ENCODE data around the gene ZSWIM1.

The ZSWIM1 gene

DNA sequence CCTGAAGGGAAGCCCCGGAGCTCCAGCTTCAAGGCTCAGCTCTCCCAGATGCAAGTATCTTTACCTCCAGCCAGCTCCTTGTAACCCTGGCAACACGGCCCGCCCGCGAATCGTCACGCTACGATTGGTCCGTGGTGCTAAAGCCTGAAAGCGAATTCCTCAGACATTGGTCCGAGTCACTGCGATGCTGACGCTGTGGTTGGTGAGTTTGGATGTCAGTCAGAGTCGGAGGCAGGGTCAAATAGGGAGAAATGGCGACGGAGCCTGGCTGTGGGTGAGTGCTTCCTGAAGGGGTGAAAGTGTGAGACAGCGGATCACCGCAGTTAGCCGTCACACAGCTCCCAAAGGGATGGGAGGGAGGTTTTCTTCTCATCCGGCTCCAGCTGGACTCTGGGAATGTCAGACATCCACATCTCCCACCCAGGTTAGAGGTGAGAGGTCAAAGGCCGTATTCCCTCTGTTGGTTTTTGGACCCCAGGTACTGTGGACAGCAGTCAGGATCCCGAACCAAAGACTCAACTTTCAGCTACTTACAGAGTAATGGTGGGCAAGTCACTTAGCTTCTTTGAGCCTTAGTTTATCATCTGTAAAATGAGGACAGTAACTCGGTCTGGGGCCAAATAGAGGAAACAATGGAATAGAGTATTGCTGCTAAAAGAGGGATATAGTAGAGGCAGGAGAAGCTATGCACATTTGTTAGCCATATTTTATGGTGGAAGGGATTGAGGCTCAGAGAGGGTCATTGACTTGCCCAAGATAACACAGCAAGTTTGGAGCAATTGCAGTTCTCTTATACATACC is at the start of gene ZSWIM1:
TSS of gene ZSWIM1 (plus strand) at position 240 of the 801 bp plus-strand sequence. CDS start 1,366 bp downstream, outside the sequence.
- peak; percentile 98 to 99 for DNase-seq

DNA sequence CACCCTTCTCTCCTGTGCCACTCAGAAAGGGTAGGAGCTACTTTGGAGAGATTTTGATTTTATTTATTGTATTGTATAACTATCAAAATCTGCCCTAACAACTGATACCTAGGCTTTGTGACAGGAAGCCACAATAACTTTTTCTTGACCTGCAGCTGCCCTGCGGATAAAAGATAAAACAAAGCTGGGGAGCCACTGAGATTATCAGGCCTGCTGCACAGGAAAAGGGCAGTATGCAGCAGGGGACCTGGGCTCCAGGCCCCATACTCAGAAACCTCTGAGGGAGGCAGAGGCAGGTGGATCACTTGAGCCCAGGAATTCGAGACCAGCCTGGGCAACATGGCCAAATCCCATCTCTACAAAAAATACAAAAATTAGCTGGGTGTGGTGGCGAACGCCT is 48.4 kb upstream of the ZSWIM1 start:
- DNase-seq, result no peak

DNA sequence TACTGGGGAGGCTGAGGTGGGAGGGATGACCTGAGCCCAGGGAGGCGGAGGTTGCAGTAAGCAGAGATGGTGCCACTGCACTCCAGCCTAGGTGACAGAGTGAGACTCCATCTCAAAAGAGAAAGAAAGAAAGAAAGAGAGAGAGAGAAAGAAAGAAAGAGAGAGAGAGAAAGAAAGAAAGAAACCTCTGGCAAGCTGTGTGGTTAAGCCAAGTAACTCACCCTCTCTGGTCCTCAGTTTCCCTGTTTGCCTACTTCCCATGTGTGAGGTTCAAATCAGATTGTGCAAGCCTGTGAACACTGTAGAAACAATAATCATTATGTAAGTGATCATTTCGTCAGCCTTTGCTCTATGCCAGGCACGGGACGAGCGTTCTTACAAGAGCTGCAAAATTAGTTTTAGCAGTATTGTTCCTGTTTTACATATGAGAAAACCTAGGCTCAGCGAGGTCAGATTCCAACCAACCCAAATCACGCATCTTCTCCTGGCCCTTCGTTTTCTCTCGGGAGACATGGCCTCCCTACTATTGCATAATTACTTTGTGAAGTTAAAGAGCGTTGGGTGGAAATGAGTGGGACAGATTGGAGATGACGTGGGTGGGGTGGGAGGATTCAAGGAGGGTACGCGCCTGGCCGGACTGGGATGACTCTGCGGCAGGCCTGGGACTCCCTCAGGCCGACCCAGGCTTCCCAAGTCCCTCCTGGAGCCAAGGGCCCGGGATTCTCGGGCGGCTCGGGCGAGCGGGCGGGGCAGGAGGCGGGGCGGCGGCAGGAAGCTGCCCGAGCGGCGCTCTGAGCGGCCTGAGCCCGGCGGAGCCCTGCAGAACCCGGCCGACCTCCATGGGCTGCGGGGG is 47.8 kb upstream of the ZSWIM1 start, which contains the start of gene SNX21:
TSS of gene SNX21 (plus strand) at position 770 of the 853 bp plus-strand sequence. CDS start 121 bp downstream, outside the sequence.
- peak; percentile 28 to 47 for DNase-seq

DNA sequence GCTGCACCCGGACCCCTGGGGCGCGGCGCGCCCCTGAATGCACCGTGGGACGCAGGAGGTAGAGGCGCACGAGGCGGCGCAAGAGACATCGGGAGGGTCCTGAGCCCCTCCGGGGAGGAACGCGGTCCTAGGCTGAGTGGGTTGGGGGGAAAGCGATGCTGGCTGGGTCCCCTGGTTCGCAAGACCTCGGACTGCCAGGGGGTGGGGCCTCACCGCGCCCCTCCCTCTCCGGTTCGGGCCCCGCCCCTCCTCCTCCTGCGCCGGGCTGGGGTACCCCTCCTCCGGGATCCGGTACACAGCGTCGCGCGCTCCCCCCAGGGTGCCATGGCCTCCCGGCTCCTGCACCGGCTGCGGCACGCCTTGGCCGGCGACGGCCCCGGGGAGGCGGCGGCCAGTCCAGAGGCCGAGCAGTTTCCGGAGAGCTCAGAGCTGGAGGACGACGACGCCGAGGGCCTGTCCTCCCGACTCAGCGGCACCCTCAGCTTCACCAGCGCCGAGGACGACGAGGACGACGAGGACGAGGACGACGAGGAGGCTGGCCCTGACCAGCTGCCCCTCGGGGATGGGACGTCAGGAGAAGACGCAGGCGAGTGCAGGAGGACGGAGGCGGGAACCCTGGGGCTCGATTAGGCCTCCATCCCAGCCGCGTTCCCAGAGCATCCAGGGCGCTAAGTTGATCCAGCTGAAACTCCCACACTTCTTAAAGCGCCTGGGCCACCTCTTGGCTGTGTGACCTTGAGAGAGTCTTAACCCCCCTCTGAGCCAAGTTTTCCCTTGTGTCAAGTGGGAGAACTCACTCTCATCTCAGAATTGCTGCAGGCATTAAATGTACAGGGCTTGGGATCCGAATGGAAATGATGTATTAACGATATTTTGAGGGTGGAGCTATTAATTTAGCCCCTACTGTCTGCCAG is 46.9 kb upstream of the ZSWIM1 start:
- DNase-seq, result peak; percentile 20 to 27

DNA sequence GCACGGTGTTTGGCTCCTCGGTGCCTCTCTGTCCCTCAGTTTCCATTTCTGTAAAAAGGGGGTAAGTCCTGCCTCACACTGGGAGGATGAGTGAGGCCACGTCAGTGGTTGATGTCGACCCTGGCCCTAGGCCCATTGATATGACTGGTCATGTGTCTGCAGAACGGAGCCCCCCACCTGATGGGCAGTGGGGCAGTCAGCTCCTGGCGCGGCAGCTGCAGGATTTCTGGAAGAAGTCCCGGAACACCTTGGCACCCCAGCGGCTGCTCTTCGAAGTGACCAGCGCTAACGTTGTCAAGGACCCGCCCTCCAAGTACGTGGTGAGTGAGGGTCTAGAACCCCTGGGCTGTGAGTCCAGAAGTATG is 46.2 kb upstream of the ZSWIM1 start:
- DNase-seq, result no peak

DNA sequence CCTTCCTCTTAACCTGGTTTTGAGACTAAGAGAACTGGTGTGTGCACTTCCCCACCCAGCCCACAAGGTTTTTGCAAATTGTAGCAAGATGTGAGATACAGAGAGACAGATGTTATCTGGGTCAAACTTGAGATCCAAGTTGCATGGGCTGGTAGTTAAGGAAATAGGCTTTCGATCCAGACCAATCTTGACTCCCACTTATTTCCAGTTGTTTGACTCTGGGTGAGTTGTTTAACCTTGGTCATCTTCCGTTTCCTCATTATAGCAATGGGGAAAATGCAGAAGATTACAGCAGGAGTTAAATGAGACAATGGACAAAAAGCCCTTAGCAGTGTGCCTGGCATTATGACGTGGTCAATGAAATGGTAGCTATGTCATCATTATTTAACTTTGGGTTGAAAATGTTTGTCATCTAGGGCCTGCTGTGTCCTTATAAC is 45.7 kb upstream of the ZSWIM1 start:
- DNase-seq, result no peak

DNA sequence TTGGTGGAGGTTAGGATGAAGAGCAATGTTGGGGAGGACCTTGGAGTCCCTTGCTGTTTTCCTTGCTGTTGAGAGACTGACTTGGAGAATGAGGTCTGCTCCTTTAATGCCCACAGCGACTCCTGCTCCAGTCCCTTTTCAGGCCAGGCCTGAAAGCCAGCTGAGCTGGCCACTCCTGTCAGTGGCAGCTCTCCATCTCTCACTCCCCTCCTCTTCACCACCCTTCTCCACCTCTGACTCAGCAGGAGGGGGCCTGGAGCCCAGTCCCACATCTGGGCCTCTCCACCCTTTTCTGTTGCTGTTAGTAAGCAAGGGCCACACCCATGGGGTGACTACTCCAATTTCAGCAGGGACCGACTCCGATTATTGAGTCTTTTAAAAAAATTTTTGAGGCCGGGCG is 45.2 kb upstream of the ZSWIM1 start:
- no peak for DNase-seq

DNA sequence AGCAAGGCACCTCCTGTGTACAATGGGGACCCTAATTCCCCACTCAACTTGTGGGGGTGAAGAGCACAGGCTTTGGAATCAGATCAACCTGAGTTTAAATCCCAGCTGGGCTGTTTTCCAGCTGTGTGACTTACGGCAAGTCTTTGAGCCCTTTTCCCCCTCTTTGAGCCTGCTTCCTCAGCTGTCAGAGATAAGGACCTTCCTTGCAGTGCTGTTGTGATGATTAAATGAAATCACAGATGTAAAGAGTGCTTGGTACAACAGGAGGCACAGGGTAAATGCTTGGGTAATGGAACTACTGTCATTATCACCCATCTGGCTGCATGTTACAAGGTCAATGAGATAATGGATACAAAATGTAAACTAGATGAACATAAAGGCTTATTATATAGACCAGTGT is 44.2 kb upstream of the ZSWIM1 start:
- no peak for DNase-seq

DNA sequence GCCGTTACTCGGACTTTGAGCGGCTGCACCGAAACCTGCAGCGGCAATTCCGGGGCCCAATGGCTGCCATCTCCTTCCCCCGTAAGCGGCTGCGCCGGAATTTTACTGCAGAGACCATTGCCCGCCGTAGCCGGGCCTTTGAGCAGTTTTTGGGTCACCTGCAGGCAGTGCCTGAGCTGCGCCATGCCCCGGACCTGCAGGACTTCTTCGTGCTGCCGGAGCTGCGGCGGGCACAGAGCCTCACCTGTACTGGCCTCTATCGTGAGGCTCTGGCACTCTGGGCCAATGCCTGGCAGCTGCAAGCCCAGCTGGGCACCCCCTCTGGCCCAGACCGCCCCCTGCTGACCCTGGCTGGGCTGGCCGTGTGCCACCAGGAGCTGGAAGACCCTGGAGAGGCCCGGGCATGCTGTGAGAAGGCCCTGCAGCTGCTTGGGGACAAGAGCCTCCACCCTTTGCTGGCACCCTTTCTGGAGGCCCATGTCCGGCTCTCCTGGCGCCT is 40.3 kb upstream of the ZSWIM1 start:
- DNase-seq, result no peak

DNA sequence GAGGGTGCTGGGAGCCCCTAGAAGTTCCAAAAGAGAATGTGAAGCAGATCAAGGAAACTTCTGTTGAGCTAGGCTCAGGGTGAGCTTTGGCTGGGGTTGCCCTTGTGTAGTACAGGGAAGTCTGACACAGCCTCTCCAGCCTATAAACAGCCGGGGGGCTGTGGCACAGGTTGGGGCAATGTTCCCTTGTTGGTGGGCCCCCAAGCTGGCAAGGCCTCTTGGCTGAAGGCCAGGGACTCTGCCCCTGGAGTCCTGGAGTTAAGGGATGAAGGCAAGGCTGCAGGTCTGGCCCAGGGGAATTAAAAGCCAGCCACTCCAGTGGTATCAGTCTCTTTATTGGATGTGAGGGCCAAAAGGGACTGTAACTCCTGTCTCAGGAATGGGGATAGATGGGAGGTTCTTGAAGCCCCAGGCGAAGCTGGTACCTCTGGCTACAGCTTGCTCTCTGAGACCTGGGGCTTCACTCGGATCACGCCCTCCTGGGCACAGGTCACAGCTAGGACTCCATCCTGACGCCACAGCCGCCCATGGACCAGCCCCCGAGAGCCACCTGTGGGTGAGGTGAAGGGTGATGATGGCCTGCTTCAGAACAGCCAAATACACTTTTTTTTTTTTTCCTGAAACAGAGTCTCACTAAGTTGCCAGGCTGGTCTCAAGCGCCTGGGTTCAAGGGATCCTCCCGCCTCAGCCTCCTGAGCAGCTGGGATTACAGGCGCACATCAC is 39.5 kb upstream of the ZSWIM1 start:
- no peak for DNase-seq

DNA sequence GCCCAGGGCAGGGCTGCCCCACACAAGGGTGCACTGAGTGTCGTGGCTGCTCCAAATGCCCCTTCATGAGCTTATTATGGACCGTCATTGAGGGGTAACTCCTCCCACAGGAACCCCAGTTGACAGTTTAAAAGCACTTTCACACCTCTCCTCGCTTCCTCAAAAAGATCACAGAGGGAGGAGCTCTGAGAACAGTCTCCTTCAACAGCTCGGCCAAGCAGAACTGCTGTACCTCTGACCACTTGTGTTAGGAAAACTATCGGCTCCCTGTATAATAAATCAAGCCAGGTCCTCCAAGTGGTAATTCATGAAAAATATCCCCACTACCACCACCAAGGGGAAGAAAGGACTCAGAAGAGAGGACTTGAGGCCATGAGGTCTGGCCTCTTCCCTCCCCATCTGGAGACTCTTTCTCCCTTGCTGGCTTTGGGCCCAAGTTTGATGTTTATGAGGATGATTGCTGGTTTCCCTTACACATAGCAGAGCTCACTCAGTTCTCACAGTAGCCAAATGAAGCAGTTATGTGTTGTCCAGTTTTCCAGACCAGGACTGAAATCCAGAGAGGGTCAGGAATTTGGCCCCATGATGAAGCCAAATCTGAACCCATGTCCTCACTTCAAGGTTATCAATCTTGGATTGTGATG is 38.7 kb upstream of the ZSWIM1 start:
- no peak for DNase-seq

DNA sequence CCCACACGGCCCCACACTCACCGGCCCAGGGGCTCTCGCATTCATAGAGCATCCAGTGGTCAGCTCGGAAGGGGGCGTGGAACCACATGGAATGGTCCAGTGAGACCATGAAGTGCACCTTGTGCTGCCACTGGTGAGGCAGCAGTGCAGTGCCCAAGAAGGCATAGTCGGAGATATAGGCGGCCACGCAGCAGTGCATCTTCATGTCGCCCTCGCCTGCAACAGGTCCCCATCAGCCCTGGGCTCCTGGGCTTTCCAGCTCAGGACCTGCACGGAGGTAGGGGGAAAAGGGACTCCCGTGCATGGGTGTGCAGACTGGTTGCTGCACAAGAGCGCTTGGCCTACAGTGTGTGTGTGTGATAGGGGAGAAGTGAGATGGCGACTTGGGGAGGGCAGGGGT is 37.5 kb upstream of the ZSWIM1 start:
- DNase-seq, result no peak

DNA sequence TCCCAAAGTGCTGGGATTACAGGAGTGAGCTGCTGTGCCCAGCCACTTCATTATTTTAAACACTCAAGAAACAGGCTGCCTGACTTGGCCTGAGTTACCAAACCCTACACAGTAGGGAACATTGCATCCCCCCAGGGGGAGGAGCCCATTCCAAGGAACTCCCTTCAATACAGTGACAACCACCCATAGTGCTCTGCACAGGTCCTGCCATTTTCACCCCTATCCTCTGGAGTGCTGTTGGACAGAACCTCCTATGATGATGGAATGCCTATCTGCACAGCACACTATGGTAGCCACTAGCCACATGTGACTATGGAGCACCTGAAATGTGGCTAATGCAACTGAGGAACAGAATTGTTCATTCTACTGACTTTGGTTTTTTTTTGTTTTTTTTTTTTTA is 35.6 kb upstream of the ZSWIM1 start:
- no peak for DNase-seq

DNA sequence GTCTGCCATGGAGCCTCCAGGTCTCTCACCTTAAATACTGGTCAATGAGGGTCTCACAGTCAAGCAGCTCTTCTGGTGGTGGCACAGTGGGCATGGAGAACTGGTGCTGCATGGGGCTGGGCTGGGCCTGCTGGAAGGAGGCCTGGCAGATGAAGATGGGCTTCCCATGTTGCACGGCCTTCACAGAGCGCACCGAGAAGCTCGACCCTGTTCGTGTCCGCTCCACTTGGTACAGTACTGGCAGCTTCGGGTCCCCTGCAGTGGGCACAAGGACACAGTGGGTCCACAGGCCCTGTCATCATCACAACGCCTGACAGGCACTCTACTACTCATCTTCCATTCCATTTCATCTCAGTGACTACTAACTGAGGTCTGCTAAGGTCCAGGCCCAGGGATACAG is 32.6 kb upstream of the ZSWIM1 start:
- no peak for DNase-seq

DNA sequence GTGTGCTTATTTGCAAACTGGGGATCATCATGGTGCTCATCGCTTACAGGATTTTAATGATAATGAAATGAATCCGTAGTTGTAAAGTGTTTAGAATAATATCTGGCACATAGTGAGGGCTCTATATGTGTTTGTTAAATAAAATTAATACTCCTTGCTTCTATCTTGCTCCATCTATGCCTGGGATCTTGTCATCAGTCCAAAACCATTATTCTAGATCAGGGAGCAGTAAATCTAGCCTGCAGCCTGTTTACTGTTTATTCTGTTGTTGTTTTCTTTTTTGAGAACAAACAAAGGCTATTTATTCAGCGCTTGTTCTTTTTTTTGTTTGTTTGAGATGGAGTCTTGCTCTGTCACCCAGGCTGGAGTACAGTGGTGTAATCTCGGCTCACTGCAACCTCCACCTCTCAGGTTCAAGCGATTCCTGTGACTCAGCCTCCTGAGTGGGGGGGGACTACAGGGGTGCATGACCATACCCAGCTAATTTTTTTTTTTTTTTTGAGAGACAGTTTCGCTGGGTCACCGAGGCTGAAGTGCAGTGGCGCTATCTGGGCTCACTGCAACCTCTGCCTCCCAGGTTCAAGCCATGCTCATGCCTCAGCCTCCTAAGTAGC is 32.0 kb upstream of the ZSWIM1 start:
- no peak for DNase-seq

DNA sequence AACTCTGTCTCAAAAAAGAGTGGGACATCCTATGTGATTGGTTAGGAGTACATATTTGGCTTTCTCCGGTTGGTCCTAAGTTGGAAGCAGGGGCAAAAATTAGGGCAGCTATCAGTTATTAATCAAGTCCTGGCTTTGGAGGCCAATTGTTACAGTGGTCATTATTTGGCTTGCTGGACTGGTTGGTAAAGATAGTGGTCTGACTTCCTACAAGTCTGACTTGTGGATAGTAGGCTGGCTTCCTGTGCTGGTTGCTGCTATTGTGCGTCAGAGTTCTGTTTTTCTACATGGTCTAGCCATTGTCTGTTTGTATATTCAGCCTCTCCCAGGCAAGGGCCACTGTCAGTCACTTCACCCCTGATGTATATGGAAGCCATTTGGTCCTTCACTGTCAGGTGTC is 30.8 kb upstream of the ZSWIM1 start:
- no peak for DNase-seq

DNA sequence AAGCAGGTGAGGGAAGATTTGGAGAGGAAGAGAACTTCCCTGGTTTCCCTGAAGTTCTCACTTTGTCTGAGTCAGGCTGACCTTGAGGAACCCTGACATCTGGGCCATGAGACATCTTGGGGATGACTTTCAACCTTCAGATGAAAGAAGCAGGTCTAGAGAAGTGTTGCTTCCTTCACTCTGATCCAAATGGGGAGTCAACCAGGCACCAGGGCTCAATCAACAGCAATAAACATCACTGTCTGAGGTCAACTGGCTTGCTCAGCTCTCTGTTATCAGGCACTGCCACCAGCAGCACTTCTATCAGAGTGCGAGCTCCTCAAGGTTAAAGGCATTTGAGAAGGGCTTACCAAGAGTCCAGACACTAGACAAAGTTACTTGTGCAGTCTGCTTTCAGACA is 30.1 kb upstream of the ZSWIM1 start:
- DNase-seq, result no peak

DNA sequence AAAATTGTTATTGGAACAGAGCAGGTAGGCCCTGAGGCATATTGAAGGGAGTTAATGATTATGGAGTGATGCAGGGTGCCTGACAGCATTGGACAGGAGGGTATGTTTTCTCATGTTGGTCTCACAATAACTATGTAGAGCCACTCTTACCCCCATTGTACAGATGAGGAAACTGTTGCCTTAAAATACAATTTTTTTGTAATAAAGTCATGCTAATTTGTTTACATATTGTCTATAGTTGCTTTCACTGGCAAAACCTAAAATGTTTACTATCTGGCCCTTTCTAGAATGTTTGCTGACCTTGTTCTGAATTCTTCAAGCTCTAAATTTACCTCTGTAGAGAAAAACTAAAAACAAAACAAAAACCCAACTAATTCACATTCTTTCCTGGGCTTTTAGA is 29.5 kb upstream of the ZSWIM1 start:
- no peak for DNase-seq

DNA sequence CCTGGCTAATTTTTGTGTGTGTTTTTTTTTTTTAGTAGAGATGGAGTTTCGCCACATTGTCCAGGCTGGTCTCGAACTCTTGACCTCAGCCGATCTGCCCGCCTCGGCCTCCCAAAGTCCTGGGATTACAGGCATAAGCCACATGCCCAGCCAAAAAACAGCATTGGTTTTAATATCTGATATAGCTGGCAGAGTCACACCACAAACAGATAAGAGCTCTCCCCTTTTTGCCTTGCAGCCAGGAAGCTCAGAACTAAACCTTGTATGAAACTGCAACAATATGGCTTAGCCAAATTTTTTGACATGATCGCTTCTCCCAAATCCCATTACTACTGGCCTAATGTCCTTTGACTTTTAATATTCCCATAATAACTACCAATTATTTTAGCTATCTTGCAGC is 28.7 kb upstream of the ZSWIM1 start:
- no peak for DNase-seq

DNA sequence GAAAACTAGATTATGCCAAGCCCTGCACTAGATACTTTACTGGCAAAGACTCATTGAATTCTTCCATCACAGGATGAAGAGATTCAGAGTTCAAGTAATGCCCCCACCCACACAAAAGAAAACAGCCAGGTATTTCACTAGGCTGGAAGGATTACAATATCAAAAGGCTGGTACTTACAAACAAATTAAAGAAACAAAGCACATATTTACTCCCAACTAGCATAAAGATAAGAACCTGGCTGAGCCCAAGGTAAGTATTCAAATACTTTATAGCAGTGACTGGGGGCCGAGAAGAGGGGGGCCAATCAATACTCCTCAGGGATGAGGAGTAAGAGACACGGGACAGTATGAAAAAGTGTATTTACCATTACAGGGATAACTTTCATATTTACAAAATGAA is 27.5 kb upstream of the ZSWIM1 start:
- no peak for DNase-seq
